ENCODE results near the gene COX5B.
"Not testable (repeated sequence)": the region's sequence is repeated elsewhere in the genome, so short reads cannot be mapped to it uniquely, and the experiment has no call there.

COX5B gene, protein sequence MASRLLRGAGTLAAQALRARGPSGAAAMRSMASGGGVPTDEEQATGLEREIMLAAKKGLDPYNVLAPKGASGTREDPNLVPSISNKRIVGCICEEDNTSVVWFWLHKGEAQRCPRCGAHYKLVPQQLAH

DNA sequence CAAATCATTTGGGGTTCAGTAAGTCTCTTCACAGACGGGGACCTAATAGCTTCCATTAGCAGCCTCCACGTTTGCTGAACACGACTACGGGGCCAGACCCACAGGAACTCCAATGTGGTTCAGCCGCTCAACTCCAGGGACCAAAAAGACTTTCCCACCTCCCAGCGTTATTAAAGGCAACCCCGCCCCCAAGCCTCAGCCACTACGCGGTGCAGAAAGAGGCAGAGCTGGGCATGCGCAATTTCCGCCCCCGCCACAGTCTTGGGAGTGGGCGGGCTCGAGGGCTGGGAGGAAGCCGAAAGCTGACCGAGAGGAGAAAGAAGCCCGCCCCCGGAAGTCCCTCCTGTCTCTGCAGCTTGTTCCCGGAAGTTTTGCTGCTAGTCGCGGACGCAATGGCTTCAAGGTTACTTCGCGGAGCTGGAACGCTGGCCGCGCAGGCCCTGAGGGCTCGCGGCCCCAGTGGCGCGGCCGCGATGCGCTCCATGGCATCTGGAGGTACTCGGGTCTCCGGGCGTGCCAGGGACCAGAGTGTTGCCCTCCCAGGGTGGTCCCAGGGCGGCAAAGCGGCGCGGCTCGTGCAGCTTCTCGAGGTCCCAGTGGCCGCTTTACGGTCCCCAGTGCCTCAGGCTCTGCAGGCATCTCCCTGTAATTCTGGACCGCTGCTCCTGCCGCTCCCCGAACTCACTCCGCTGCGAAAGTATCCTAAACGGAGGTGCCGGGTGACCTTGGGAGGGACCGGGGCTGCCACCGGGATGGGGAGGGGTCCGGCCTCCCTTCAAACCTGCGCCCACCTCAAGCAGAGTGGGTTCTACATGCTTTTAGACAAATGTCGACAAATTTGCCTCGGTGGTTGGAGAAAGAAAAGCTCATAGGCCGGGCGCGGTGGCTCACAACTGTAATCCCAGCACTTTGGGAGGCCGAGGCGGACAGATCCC lies at the start of gene COX5B:
Gene COX5B, plus strand, starts transcription at position 368 of the 935 bp plus-strand sequence. Its CDS starts 25 bp downstream, at position 393.
- peak; percentile 94 for DNase-seq

DNA sequence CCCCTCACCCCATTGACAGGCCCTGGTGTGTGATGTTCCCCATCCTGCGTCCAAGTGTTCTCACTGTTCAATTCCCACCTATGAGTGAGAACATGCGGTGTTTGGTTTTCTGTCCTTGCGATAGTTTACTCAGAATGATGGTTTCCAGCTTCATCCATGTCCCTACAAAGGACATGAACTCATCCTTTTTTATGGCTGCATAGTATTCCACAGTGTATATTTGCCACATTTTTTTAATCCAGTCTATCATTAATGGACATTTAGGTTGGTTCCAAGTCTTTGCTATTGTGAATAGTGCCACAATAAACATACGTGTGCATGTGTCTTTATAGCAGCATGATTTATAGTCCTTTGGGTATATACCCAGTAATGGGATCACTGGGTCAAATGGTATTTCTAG lies 49.7 kb upstream of the COX5B start:
- DNase-seq = not testable (repeated sequence)

DNA sequence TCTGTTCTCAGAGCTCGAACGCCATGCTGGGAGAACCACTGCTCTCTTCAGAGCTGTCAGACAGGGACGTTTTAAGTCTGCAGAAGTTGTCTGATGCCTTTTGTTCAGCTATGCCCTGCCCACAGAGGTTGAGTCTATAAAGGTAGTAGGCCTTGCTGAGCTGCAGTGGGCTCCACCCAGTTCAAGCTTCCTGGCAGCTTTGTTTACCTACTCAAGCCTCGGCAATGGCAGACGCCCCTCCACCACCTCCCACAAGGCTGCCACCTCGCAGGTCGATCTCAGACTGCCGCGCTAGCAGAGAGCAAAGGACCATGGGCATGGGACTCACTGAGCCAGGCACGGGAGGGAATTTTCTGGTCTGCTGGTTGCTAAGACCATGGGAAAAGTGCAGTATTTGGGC lies 44.3 kb upstream of the COX5B start:
- not testable (repeated sequence) for DNase-seq

DNA sequence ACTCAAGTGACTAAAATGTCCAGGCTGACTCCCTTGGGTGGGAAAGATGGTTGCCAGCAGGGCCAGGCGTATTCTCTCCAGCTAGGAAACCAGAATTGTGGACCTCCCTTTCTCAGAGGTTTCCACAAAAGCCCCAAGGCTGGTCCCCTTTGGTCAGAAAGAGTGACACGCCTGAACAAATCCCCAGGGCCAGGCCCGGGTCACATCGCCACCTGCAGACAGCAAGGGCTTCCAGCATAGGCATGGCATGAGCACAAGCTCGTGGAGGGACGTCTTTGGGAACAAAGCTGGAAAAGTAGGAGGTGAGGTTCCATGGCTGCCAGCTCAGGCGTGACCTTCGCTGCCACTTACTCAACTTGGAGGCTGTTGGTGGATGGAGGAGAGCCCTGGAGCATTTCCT lies 40.8 kb upstream of the COX5B start:
- not testable (repeated sequence) for DNase-seq

DNA sequence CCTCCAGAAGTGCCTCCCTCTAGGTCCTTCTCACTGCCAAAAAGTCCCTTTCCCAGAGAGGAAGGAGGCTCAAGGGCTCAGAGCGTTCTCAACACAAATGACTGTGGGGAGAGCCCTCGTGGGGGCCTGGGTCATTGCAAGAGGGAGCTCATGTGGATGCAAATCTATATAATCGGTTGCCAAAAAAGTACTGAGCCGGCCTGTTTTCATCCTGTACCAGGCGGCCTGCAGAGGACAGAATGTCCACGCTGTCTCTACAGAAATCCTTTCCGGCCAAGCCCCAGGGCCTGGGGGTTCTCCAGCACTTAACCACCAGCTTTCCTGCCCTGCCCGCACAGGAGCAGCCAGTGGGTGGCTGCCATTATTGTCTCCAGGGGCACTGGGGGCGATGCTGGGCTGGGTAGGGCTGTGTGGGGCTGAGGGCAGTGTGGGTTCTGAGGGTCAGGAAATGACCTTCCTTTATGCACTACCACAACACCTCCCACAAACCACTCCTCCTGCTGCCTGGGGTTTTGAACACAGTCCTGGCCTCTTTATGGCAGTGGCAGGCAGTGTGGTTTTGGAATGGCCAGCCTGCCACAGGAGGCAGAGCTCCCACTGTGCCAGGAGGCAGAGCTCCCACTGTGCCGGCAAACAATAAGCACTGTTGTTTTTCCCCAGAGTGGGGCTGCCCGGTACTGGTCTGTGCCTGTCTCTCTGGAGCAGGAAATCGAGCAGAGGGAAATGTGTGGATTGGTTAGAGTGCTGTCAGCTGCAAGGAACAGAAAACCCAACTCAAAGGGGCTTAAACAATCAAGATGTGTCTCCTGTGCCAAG lies 40.1 kb upstream of the COX5B start:
- not testable (repeated sequence) for DNase-seq

DNA sequence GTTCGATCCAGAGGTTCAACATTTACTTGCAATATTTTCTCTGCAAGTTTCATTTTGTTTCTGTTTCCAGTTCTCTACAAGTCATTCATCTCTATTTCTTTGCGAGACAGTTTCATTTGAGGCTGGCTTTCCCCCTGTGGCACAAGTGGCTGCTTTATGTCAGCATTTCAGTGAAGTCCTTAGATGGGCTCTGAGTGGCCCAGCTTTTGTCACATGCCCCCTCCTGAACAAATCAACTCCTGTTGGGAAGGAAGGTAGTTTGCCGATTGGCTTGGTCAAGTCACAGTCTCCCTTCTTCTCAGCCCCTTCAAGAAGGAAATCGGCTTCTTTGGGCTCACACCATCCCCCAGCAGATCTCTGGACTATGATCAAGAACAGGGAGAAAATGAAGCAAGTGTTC lies 37.1 kb upstream of the COX5B start:
- DNase-seq = not testable (repeated sequence)

DNA sequence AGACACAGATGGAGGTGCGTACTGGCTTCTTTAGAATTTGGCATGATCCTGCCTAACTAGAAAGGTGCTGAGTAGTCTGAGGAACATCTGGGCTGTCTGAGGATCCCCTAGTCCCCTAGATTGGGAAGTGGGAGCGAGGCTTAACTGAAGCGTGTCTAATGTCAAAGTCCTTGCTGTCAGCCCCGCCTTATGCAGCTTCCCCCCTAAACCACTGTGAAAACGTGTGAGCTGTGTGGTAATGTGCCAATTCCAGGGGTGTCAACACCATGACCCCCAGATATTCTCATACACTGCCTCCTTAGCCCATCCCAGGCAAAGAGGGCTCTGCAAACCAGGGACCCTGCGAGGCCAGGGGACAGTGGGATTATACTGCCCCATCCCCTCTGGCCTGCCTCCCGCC lies 34.0 kb upstream of the COX5B start:
- not testable (repeated sequence) for DNase-seq

DNA sequence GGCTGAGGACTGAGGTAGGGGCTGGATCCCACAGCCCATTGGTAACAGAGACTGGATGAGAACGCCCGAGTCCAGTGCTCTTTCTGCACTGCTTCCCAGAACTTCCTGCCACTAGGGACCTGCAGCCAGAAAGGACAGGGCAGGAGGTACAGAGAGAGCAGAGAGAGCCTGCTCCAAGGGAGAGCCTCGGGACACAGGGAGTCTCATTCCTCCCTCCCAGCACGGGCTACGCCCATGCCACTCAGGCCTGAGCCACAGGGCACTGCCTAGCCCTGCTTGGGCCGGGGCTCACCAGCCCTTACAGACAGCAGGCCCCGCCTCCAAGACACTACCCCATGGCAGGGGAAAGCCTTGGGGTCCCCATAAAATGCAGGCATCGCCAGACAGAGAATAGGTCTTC lies 30.1 kb upstream of the COX5B start:
- DNase-seq = not testable (repeated sequence)

DNA sequence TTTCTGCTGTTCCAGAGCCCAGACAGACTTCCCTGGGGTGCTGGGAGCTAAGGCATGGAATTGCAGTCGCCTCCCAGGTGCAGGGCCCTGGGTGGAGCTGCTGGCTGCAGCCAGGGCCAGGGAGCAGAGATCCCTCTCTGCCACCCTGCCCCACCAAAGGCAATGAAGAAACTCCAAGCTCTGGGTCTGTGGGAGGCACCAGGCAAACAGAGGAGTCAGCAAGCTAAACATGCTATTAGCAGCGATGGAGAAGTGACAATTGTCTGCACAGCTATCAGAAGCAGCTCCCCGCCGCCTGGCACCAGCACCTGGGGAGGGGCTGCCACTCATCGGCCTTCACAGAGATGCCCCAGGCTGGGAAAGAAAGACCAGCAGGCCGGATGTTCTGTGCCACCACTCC lies 28.0 kb upstream of the COX5B start:
- DNase-seq = no peak

DNA sequence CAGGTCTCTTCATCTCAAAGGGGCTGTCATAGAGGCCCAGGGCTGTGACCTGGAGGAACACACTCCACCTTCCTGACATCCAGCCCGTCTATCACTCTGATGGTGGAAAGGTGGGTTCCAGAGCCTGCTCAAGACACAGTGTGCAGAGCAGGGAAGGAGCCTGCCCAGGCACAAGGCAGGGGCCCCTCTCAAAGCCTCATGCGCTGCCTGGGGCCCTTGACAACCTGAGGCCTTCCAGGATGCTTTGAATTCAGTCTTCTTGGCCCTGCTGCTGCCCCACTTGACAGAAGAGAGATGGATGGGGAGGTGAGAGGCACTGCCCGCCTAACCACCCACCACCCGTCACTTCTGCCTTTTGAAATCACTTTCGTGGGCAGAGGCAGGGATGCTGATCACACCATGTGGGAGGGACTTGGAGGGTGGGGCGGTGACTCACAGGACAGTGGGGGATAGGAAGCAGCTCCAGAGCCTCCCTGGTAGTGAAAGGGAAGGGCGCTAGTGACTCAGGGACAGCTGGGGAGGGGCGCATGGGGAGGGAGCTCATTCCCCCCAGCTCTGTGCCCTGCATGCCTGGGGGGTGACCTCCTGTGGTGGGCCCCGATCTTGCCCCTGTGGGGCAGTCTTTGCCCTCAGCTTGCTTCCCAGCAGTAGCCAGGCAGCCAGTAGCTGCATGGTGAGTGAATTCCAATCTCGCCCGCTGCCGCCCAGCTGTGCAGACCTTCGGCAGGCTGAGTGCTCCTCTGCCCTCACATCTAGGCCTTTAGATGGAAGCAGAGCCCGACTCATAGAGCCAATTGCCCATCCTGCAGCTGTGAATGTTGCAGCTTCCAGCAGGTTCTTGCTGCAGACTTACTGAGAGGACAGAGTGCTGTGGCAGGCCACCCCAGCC lies 26.7 kb upstream of the COX5B start:
- not testable (repeated sequence) for DNase-seq

DNA sequence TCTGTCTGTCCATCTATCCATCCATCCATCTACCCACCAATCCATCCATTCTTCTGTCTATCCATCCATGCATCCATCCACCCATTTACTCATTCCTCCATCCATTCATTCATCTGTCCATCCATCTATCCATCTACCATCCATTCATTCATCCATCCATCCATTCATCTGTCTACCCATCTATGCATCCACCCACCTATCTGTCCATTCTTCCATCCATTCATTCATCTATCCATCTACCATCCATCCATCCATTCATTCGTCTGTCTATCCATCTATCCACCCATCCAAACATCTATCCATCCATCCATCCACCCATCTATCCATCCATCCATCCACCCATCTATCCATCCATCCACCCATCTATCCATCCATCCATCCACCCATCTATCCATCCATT lies 25.4 kb upstream of the COX5B start:
- DNase-seq = not testable (repeated sequence)

DNA sequence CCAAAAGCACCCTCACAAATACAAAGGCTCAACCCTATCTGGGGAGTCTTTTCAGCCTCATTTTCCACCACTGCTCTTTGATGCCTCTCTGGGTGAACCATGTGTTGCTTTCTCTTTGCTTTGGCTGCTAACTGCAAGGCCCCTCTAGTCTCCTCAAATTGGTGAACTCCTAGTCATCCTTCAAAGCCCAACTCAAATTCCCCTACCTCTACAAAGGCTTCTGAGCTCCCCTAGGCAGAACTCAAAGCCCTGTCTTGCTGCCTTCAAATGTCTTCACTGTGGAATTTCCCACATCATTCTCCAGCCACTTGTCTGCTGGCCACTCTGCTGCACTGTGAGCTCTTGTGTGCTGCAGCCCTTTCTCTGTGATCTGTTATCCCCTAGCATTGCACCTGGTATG lies 22.9 kb upstream of the COX5B start:
- DNase-seq = not testable (repeated sequence)

DNA sequence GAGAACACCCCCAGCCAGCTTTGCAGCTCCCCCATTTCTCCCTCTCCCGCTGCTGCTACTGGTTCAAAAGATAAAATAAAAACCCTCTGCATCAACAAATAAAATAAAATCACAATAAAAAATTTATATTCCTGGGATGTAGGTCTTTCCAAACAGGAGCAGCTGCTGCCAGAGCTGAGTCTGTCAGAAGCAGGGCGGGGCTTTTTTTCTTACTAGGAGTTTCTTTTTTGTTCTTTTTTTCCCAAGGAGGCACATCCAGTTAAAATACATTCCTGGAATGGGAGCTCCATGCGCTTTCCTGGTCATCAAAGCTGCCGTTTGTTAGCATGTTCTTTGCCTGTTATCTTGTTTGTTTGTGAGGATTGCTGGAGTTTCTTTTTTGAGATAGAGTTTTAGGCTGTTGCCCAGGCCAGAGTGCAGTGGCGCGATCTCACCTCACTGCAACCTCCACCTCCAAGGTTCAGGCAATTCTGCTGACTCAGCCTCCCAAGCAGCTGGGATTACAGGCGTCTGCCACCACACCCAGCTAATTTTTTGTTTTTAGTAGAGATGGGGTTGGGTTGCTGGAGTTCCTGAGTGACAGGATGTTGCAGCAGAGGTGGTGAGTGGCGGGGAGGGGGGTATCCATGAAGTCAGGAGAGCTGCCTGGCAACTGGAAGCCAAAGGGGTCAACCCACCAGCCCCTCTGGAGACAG lies 20.4 kb upstream of the COX5B start:
- not testable (repeated sequence) for DNase-seq

DNA sequence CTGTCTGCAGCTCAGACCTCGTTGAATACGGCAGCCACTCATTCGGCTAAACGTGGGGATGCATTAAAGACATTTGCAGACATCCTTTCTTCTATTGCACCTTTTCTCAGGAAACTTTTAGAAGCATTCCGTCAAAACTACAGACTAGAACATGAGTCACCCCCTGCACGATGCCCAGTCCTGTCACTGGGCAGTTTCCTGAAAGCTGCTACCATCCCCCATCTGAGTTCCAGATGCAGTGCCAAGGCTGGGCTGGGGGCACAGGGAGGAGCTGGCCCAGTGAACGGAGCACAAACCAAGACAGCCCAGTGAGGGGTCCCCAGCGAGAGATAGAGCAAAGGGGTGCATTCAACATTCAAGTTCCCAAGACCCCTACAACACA lies 19.8 kb upstream of the COX5B start:
- DNase-seq = not testable (repeated sequence)

DNA sequence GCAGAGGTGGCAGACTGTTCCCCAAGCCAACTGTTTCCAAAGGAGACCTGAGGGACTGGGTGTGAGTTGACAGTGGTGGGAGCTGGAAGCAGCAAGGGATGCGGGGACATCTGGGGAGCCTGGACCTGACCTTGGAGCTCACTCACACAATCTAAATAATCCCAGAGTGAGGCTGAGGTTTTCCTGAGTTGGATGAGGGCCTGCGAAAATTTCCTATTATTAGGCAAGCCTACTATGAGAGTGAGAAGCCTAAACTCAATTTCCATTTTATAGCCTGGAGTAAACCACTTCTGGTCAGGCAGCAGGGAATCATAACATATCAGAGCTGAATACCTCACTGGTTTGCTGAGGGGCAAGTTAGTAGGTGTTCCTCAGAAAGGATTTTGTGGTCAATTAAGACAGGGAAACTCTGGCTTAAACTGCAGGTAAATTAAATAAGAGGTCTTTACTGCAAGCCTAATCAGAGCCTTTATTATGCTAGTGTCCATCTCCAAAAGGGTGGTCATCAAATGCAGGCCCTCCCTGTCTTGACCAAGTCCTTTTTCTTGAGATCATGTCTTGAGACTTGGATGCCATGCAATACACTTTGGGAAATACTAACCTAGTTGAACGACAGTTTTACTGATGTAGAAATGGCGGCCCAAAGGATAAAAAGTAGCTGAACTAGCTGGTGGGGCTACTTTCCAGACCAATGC lies 1.7 kb upstream of the COX5B start:
- DNase-seq = no peak

DNA sequence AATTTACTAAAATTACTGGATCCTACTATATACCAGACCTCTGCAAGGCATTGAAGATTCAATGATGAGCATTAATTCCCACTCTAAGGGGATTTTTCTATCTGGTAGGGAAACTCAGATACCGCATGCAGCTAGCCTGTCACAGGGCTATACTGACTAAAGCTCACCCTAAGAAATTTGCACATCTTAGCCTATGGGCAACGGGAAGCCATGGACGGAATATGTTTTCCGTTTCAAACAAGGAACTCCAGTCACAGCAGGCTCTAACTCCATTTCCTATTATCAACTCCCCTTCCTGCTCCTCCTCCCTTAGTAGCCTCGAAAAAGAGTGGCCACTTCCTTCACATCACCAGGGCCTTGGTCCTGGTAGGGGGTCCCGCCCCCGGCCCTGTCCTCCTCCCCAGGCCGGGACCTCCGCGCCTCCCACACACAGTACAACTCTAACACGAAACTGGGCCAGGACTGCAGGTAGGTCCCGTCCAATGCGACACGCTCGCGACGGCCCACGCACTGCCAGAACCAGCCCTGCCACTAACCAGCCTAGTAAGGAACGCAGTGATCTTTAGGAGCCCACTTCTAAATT lies 659 bp upstream of the COX5B start:
- DNase-seq = peak; percentile 28

DNA sequence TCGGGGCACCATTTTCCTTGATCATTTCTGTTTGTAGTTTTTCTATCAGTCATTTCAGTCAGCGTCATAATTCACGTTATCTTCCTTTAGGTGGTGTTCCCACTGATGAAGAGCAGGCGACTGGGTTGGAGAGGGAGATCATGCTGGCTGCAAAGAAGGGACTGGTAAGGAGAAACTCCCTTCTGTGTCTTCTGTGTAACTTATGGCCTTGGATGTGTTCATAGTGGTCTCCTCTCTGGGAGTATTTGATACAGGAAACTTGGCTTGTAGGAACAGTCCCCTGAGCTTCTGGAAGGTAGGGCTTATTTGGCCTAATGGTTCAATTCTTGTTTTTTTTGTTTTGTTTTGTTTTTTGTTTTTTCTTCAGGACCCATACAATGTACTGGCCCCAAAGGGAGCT lies 1.1 kb downstream of the COX5B start:
- DNase-seq = no peak

DNA sequence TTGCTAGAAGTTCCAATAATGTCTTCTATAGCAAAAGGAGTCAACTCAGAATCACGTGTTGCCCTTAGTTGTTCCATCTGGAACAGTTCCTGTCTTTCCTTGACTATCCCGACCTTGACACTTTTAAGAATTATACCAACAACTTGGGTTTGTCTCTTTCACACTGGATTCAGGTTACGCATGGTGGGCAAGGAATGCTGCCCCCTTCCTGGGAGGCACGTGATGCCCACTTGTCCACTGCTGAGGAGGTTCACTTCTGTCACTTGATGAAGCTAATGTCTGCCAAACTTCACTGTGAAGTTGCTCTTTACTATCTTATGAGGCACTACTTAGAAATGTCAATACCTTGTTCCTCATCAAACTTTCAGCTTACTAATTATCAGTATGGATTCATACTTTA lies 5.3 kb downstream of the COX5B start:
- DNase-seq = no peak

DNA sequence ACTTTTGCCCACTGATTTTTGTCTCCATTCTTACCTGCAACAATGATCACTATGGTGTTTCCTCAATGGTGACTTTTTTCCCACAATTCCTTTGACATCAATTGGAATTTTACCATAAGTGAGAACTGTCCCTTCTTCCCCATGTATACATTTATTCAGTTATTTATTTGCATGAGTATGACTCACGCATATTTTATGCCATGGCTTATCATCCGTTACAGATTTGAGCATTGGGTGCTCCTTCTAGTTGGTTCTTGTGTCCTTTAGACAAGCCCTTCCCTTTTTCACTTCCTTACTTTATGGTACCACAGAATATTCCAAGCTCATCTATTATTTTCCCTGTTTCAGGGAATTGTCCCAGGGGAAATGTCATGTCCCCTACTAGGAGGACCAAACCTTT lies 7.6 kb downstream of the COX5B start:
- no peak for DNase-seq

DNA sequence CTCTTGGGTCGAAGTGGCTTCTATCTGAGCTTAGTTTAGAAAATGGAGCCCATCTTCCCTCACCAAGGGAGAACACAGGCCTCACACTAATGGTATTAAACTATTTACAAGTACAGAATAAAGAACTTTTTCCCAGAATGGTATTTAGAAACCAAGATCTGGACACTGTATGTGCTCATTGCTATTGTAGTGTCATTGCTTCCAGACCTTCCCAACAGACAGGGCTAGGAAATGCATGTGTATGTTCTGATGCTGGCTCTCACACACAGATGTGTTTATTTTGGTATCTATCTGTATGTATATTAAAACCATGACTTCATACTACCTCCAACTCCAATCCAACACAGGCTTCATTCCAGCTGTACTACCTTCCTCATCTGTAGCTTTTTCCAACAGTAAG lies 8.0 kb downstream of the COX5B start:
- DNase-seq = no peak

DNA sequence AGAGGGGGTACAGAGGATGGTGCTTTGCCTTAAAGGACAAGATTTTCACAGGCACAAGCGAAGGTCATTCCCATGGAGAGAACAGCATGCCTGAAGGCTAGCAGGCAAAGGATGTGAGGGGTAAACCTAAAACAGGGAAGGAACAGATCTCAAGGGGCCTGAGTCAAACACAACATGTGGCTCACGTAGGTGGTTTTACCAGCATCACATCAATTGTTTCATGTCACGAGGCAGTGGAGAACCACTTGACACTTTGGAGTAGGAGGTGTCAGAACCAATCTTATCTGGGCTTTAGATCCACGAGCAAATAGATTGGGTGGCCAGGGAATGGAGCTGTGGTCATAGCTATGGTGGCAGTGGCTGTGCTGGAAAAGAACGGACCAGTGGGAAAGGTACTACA lies 8.4 kb downstream of the COX5B start:
- DNase-seq = no peak
